Panc1 (cell line): ENCODE results near the gene PLEKHG1.

Experiments
- CTCF ChIP-seq: fragments of 450-650 bp; IDR thresholded peaks from 2 replicates; pipeline ENCODE4 v1.5.1; 2017; ENCODE audit warnings: mild to moderate bottlenecking
- POLR2AphosphoS5 ChIP-seq: IDR thresholded peaks from 2 replicates; pipeline ENCODE4 v1.6.1; 2012; ENCODE audit warnings: mild to moderate bottlenecking, low read depth, low read length, moderate library complexity
- SIN3A ChIP-seq: IDR thresholded peaks from 2 replicates; pipeline ENCODE4 v1.6.1; 2012; ENCODE audit warnings: low read depth, mild to moderate bottlenecking, low read length, moderate library complexity, borderline replicate concordance; ENCODE audit not compliant: insufficient read depth
- TF ChIP-seq, protein P1 (sequence below), 2 experiments: IDR thresholded peaks; 2 replicates each; pipeline ENCODE4 v1.6.1; 2011 to 2012; ENCODE audit warnings: low read depth in 2 of 2, control low read depth in 1 of 2, low read length in 1 of 2, mild to moderate bottlenecking in 1 of 2, moderate library complexity in 1 of 2; ENCODE audit not compliant: insufficient read depth in 1 of 2

- TF ChIP-seq CTCF (no peak), POLR2AphosphoS5 (no peak), SIN3A (no peak)
- TF ChIP-seq, protein P1, sequence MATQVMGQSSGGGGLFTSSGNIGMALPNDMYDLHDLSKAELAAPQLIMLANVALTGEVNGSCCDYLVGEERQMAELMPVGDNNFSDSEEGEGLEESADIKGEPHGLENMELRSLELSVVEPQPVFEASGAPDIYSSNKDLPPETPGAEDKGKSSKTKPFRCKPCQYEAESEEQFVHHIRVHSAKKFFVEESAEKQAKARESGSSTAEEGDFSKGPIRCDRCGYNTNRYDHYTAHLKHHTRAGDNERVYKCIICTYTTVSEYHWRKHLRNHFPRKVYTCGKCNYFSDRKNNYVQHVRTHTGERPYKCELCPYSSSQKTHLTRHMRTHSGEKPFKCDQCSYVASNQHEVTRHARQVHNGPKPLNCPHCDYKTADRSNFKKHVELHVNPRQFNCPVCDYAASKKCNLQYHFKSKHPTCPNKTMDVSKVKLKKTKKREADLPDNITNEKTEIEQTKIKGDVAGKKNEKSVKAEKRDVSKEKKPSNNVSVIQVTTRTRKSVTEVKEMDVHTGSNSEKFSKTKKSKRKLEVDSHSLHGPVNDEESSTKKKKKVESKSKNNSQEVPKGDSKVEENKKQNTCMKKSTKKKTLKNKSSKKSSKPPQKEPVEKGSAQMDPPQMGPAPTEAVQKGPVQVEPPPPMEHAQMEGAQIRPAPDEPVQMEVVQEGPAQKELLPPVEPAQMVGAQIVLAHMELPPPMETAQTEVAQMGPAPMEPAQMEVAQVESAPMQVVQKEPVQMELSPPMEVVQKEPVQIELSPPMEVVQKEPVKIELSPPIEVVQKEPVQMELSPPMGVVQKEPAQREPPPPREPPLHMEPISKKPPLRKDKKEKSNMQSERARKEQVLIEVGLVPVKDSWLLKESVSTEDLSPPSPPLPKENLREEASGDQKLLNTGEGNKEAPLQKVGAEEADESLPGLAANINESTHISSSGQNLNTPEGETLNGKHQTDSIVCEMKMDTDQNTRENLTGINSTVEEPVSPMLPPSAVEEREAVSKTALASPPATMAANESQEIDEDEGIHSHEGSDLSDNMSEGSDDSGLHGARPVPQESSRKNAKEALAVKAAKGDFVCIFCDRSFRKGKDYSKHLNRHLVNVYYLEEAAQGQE (IDR thresholded peaks at IDR 0.05; ENCODE audit: insufficient read depth in 1 of 2, low read depth in 2 of 2, low read length in 1 of 2), result no peak
These were observed 5.6 kb downstream of the PLEKHG1 start for GRCh38 chr6:150605333-150605732.
